ENCODE measurements around the gene TXNDC9. TPM values are rescaled to one million over a fixed set of nuclear protein-coding genes. Genes with fewer than 3 reads are reported as not detected.
A peak's percentile ranks its signal among the peaks of the same experiment; 100 is the strongest.

The TXNDC9 gene, protein sequence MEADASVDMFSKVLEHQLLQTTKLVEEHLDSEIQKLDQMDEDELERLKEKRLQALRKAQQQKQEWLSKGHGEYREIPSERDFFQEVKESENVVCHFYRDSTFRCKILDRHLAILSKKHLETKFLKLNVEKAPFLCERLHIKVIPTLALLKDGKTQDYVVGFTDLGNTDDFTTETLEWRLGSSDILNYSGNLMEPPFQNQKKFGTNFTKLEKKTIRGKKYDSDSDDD
- total RNA-seq (10 to 100 TPM in 1 of 6 donors, 1 to 10 TPM in 5; 4.2 to 10.8 (median 7.6) TPM), polyA plus RNA-seq (10 to 100 TPM in 1 of 2 donors, 1 to 10 TPM in 1; 7.0 to 12.7 TPM)

DNA sequence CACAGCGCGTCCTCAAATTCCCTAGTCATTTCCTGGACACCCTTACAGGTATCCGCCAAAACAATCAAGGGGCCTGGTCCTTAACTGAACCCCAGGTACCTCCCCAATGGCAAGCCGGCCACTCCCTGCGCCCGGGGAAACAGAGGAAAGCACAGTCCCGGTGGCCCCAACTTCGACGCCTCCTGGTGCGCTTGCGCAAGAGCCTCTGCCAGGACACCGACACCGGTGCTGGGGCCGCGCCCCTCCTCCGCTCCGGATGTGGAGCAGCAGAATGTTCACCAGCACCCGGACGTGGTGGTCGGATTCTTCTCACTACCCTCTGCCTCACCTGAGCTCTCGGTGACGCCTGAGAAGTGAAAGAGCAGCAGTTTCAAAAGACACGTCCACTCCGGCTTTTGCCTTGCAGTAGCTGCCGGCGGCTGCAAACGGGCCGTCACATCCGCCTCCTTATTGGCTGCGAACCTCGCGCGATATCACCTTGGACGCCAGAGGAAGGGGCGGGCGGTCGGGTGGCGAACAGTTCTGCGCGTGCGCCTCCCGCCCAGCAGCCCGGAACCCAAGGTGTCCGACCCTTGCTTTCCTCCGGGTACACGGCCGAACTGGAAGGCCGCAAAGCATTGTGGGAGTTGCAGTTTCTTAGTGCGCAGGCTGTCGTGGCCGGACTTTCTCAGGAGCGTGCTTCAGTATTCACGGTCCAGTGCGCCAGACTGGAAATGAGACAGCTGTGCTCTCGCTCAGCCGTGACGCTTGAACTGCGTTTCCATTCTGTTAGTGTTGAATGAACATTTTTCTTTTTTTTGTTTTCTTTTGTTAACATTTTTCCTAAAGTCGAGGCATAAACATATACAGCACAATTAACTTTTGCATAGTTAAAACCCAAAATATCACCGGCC lies at the start of gene TXNDC9:
TSS of gene TXNDC9 (minus strand) at position 423 of the 893 bp plus-strand sequence. CDS start 3,123 bp downstream, outside the sequence.
- intact Hi-C loops (cut with DNase I): no loop called here
- peak; percentile 86 for FAIRE-seq
- TF ChIP-seq, protein P1, sequence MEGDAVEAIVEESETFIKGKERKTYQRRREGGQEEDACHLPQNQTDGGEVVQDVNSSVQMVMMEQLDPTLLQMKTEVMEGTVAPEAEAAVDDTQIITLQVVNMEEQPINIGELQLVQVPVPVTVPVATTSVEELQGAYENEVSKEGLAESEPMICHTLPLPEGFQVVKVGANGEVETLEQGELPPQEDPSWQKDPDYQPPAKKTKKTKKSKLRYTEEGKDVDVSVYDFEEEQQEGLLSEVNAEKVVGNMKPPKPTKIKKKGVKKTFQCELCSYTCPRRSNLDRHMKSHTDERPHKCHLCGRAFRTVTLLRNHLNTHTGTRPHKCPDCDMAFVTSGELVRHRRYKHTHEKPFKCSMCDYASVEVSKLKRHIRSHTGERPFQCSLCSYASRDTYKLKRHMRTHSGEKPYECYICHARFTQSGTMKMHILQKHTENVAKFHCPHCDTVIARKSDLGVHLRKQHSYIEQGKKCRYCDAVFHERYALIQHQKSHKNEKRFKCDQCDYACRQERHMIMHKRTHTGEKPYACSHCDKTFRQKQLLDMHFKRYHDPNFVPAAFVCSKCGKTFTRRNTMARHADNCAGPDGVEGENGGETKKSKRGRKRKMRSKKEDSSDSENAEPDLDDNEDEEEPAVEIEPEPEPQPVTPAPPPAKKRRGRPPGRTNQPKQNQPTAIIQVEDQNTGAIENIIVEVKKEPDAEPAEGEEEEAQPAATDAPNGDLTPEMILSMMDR (IDR thresholded peaks at IDR 0.05): no peak
- H3K4me1 ChIP-seq: peaks cover 9 to 37% (median 19%) of the 10 kb centered on the region in 3 donors
- no peaks in the 10 kb centered on the region for H3K27me3 ChIP-seq
- H3K4me3 ChIP-seq: peak within 1 kb of the TSS; percentile 88 to 99 (median 98)
- peak; percentile 86 to 95 (median 88) for ATAC-seq
- peak within 1 kb of the TSS; percentile 85 to 94 (median 90) for H3K27ac ChIP-seq
- H3K9me3 ChIP-seq: no peaks in the 10 kb centered on the region
- DNase-seq: peak; percentile 96 to 99 (median 98)
- WGBS, 2 donors: 0% methylated on average over 60 of the region's 60 CpGs
- peaks cover 0 to 16% (median 0%) of the 10 kb centered on the region in 3 donors for H3K36me3 ChIP-seq

DNA sequence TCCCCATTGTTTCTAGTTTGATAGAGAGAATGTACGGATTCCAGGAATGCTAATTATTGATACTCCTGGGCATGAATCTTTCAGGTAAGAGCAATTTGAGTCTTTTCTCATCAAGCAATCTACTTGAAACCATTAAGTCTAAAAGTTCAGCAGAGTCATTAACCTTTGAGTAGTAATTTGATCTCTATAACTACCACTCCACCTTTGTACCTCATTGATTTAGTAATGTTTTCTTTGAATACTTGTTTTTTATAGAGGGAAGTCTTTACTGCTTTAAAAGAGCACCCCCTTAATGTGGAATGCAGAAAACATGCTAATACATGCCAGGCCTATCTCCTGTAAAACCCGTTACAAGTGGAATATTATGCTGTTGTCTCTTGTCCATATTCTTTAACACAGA lies 46.0 kb upstream of the TXNDC9 start:
- H3K27me3 ChIP-seq: no peaks in the 10 kb centered on the region

DNA sequence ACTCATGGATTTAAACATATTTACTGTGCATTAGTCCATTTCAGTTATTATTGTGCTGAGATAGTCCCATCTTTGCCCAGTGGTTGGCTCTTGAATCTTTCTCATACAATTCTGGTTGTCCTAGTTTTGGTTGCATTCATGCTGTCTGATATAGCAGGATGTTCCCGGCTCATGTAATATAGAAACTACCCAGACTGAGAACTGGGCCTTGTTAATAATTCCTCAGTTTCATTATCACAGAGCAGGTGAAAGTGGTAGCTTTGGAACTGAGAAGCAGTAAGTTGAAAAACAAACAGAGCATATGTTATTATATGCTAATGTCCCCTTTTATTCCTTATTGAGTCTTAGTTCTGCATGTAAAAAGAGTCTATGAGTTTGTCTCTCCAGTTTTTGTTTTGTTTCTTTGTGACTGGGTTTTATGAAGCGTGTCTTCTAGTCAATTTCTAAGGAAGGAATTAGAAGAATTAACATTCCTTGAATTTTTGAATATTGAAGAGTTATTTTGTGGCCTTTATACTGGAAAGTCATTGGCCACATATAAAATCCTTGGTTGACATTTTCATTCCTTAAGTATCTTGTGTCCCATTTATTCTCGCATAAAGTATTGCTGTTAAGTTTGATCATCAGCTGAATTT lies 44.4 kb upstream of the TXNDC9 start:
- intact Hi-C loops (cut with DNase I): no loop called here
- Histone ChIP-seq H3K4me3 (no peak overlapping the region), H3K36me3 (peaks cover 0 to 49% (median 17%) of the 10 kb centered on the region in 3 donors), H3K9me3 (no peaks in the 10 kb centered on the region), H3K27me3 (no peaks in the 10 kb centered on the region), H3K4me1 (no peaks in the 10 kb centered on the region), H3K27ac (no peak overlapping the region)
- TF ChIP-seq, protein P1 (IDR thresholded peaks at IDR 0.05): no peak
- ATAC-seq (no peak), FAIRE-seq (no peak), DNase-seq (no peak)
- 90 to 92% methylated on average over 3 of the region's 3 CpGs for WGBS, 2 donors

More for the DNA sequence above, 46.0 kb upstream of the TXNDC9 start:
- ATAC-seq (no peak), FAIRE-seq (no peak), DNase-seq (no peak)
- no peak overlapping the region for H3K27ac ChIP-seq
- no peak overlapping the region for H3K4me3 ChIP-seq
- H3K4me1 ChIP-seq: no peaks in the 10 kb centered on the region
- TF ChIP-seq, protein P1 (IDR thresholded peaks at IDR 0.05): no peak
- peaks cover 0 to 42% (median 15%) of the 10 kb centered on the region in 3 donors for H3K36me3 ChIP-seq
- WGBS, 2 donors: 92 to 96% methylated on average over 2 of the region's 2 CpGs
- intact Hi-C loops (cut with DNase I): no loop called here
- H3K9me3 ChIP-seq: no peaks in the 10 kb centered on the region

DNA sequence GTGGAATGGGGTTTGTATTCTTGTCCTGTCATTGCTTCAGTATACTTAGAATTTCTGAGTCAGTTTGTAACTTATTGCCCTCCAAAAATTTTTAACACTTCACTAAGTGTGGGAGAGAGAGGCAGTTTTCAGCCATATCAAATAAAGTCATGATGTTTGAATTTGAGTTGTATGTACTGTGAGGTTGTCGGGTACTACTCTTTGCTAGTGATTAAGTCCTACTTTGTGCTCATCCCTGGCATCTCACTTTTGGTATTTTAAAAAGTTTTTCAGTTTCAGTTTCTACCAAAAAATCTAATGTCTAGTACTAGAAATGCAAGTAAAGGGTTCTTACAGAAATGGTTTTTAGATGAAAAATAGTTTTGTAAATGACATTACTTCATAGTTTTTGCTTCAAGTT lies 41.7 kb upstream of the TXNDC9 start:
- 96 to 98% methylated on average over 1 of the region's 1 CpG for WGBS, 2 donors
- no peaks in the 10 kb centered on the region for H3K4me1 ChIP-seq
- ATAC-seq (no peak), DNase-seq (no peak), FAIRE-seq (no peak)
- H3K27me3 ChIP-seq: no peaks in the 10 kb centered on the region
- intact Hi-C loops (cut with DNase I): no loop called here
- H3K27ac ChIP-seq: no peak overlapping the region
- peaks cover 0 to 27% (median 23%) of the 10 kb centered on the region in 3 donors for H3K36me3 ChIP-seq
- H3K9me3 ChIP-seq: no peaks in the 10 kb centered on the region
- TF ChIP-seq, protein P1 (IDR thresholded peaks at IDR 0.05): no peak
- no peak overlapping the region for H3K4me3 ChIP-seq

Data from pancreas (tissue), 10 donors.